ENCODE data around the gene SHISA2. TPM values are rescaled to one million over a fixed set of nuclear protein-coding genes. Genes with fewer than 3 reads are reported as not detected.

The SHISA2 gene
- total RNA-seq, 1 donor from 2014 or later: 1.7 TPM

GRCh38 chr13:26061947-26062346 is 10.1 kb upstream of the SHISA2 start:
- no peaks in the 10 kb centered on the region for H3K9me3 Mint-ChIP-seq
- DNase-seq (ENCODE audit: low read depth, low spot score): no peak
- no peak for TF ChIP-seq CTCF (conservative IDR thresholded peaks at IDR 0.05)
- H3K27me3 Mint-ChIP-seq (ENCODE audit: low read depth): peaks cover 8% of the 10 kb centered on the region
- no peak overlapping the region for H3K4me3 Mint-ChIP-seq
- no peak overlapping the region for H3K27ac Mint-ChIP-seq (ENCODE audit: unreplicated experiment)
- H3K36me3 Mint-ChIP-seq (ENCODE audit: low read depth): no peaks in the 10 kb centered on the region
- H3K4me1 Mint-ChIP-seq: peaks cover 20% of the 10 kb centered on the region

- H3K9me3 Mint-ChIP-seq: no peaks in the 10 kb centered on the region
- peaks cover 8% of the 10 kb centered on the region for H3K27me3 Mint-ChIP-seq (ENCODE audit: low read depth)
- no peak for DNase-seq (ENCODE audit: low read depth, low spot score)
- TF ChIP-seq CTCF (conservative IDR thresholded peaks at IDR 0.05): no peak
- H3K4me1 Mint-ChIP-seq: peaks cover 20% of the 10 kb centered on the region
- no peak overlapping the region for H3K27ac Mint-ChIP-seq (ENCODE audit: unreplicated experiment)
- H3K36me3 Mint-ChIP-seq (ENCODE audit: low read depth): no peaks in the 10 kb centered on the region
- H3K4me3 Mint-ChIP-seq: no peak overlapping the region
These were observed 9.4 kb upstream of the SHISA2 start for GRCh38 chr13:26061256-26061655.

GRCh38 chr13:26060357-26060756 is 8.5 kb upstream of the SHISA2 start:
- no peak overlapping the region for H3K4me3 Mint-ChIP-seq
- H3K4me1 Mint-ChIP-seq: peaks cover 20% of the 10 kb centered on the region
- H3K9me3 Mint-ChIP-seq: no peaks in the 10 kb centered on the region
- no peaks in the 10 kb centered on the region for H3K36me3 Mint-ChIP-seq (ENCODE audit: low read depth)
- TF ChIP-seq CTCF (conservative IDR thresholded peaks at IDR 0.05): no peak
- no peak overlapping the region for H3K27ac Mint-ChIP-seq (ENCODE audit: unreplicated experiment)
- DNase-seq (ENCODE audit: low read depth, low spot score): no peak
- H3K27me3 Mint-ChIP-seq (ENCODE audit: low read depth): peaks cover 10% of the 10 kb centered on the region

GRCh38 chr13:26058704-26059103 is 6.9 kb upstream of the SHISA2 start:
- no peak for DNase-seq (ENCODE audit: low read depth, low spot score)
- peaks cover 17% of the 10 kb centered on the region for H3K27me3 Mint-ChIP-seq (ENCODE audit: low read depth)
- no peak overlapping the region for H3K27ac Mint-ChIP-seq (ENCODE audit: unreplicated experiment)
- no peak for TF ChIP-seq CTCF (conservative IDR thresholded peaks at IDR 0.05)
- peaks cover 20% of the 10 kb centered on the region for H3K4me1 Mint-ChIP-seq
- H3K4me3 Mint-ChIP-seq: no peak overlapping the region
- no peaks in the 10 kb centered on the region for H3K9me3 Mint-ChIP-seq
- no peaks in the 10 kb centered on the region for H3K36me3 Mint-ChIP-seq (ENCODE audit: low read depth)

GRCh38 chr13:26054896-26055295 is 3.1 kb upstream of the SHISA2 start:
- no peak for DNase-seq (ENCODE audit: low read depth, low spot score)
- no peak for TF ChIP-seq CTCF (conservative IDR thresholded peaks at IDR 0.05)
- Mint-ChIP-seq H3K9me3 (no peaks in the 10 kb centered on the region), H3K27me3 (ENCODE audit: low read depth) (peaks cover 45% of the 10 kb centered on the region), H3K4me3 (no peak overlapping the region), H3K4me1 (peaks cover 13% of the 10 kb centered on the region), H3K27ac (ENCODE audit: unreplicated experiment) (no peak overlapping the region), H3K36me3 (ENCODE audit: low read depth) (no peaks in the 10 kb centered on the region)
